BE2C (cell line): ENCODE results near the gene NDUFS7. TPM values are rescaled to one million over a fixed set of nuclear protein-coding genes. Genes with fewer than 3 reads are reported as not detected.

ENCODE experiments used
- DNase-seq: peaks from one replicate; pipeline ENCODE4 v3.0.0-alpha.2; 2020
- H3K27me3 ChIP-seq: fragments of 250-450 bp; sonication (Bioruptor Pico); 2 replicates; pipeline ENCODE4 v1.5.1; 2020; ENCODE audit warnings: mild to moderate bottlenecking
- H3K36me3 ChIP-seq: fragments of 250-450 bp; sonication (Bioruptor Pico); 2 replicates; pipeline ENCODE4 v1.5.1; 2020; ENCODE audit warnings: mild to moderate bottlenecking
- H3K4me1 ChIP-seq: fragments of 250-450 bp; sonication (Bioruptor Pico); 2 replicates; pipeline ENCODE4 v1.5.1; 2020
- H3K4me3 ChIP-seq: 2 replicates; pipeline ENCODE4 v1.5.1; 2011; ENCODE audit warnings: low read depth, low read length
- H3K9me3 ChIP-seq: fragments of 250-450 bp; sonication (Bioruptor Pico); 2 replicates; pipeline ENCODE4 v1.5.1; 2020
- CTCF ChIP-seq: IDR thresholded peaks from 2 replicates; pipeline ENCODE4 v1.5.1; 2012; ENCODE audit warnings: mild to moderate bottlenecking, low read depth, low read length
- polyA plus RNA-seq: library from polyadenylated mRNA; unstranded; fragments of >200 nt; gene quantifications from one replicate; pipeline ENCODE4 v1.2.1, GENCODE V29; 2012; ENCODE audit warnings: low read depth, missing spikeins; ENCODE audit not compliant: insufficient read length, insufficient read depth

Gene NDUFS7
- 569 TPM for polyA plus RNA-seq

GRCh38 chr19:1383312-1384084 is at the start of gene NDUFS7:
TSS of gene NDUFS7 (plus strand) at chr19:1383907. CDS start at chr19:1383927, 20 bp downstream.
- peak; percentile 16; the same call in 1 of the 2 replicates for TF ChIP-seq CTCF
- H3K9me3 ChIP-seq = no peaks in the 10 kb centered on the region
- H3K4me3 ChIP-seq = peak within 1 kb of the TSS; percentile 78
- H3K36me3 ChIP-seq = peaks cover 11% of the 10 kb centered on the region
- DNase-seq = peak; percentile 92
- H3K27me3 ChIP-seq = no peaks in the 10 kb centered on the region
- H3K4me1 ChIP-seq = no peaks in the 10 kb centered on the region

GRCh38 chr19:1336079-1336684 is 47.5 kb upstream of the NDUFS7 start:
- H3K4me3 ChIP-seq = no peak overlapping the region
- H3K4me1 ChIP-seq = no peaks in the 10 kb centered on the region
- no peaks in the 10 kb centered on the region for H3K27me3 ChIP-seq
- TF ChIP-seq CTCF = no peak
- no peaks in the 10 kb centered on the region for H3K9me3 ChIP-seq
- DNase-seq = no peak
- H3K36me3 ChIP-seq = no peaks in the 10 kb centered on the region

DNA sequence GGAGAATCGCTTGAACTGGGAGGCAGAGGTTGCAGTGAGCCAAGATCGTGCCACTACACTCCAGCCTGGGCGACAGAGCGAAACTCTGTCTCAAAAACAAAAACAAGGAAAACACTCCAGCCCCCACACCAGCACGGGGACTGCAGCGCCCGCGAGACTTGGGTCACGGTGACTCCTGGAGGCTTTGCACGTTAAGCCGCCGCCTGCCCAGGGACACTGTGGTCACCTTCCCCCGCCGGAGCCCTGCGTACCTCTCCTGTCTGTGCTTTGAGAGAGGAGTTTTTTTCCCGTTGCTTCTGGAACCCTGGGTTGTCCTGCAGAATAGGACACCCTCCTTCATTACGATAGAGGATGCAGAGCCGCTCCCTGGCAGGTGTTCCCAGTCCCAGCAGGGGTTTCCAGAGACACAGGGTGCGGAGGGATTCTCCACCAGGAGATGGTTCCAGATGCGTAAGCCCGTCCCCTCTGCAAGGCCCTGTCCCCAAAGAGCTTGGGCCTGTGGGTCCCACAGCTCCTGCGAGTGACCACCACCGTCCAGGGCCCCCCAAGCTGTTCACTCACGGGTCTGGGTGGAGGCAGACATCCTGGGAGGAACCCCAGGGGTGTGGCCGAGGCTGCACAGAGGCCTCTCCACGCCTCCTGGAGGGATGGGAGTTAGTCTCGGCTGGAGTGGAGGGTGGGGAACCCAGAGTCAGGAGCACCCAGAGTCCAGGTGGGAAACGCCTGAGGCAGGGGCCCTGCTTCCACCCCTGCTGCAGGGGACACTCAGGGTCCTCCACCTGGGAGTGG is 42.8 kb upstream of the NDUFS7 start:
- DNase-seq = no peak
- Histone ChIP-seq H3K9me3 (no peaks in the 10 kb centered on the region), H3K36me3 (no peaks in the 10 kb centered on the region), H3K27me3 (no peaks in the 10 kb centered on the region), H3K4me1 (no peaks in the 10 kb centered on the region), H3K4me3 (no peak overlapping the region)
- no peak for TF ChIP-seq CTCF

- no peak for TF ChIP-seq CTCF
- H3K9me3 ChIP-seq = no peaks in the 10 kb centered on the region
- H3K27me3 ChIP-seq = no peaks in the 10 kb centered on the region
- no peaks in the 10 kb centered on the region for H3K4me1 ChIP-seq
- no peaks in the 10 kb centered on the region for H3K36me3 ChIP-seq
- no peak overlapping the region for H3K4me3 ChIP-seq
- no peak for DNase-seq
Measured at GRCh38 chr19:1343041-1343440, 40.7 kb upstream of the NDUFS7 start.

DNA sequence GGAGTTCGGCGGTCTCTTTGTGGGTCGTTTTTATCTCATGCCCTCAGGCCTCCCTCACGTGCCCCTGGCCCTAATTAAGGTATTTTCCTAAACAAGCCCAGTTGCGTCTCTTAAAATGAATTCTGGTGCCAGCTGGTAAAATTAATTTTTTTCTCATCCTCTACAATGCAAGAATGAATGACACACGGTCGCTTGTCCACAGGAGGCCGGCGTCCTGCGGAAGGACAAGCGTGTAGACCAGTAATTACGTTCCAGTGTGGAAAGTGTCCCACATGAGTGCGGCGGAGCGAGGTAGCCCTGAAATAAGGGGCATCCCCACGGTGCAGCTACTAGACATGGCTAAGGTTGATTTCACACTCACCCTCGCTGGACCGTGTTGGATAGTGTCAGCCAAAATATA is 34.5 kb upstream of the NDUFS7 start:
- H3K4me1 ChIP-seq = peaks cover 13% of the 10 kb centered on the region
- TF ChIP-seq CTCF = no peak
- H3K36me3 ChIP-seq = no peaks in the 10 kb centered on the region
- H3K9me3 ChIP-seq = no peaks in the 10 kb centered on the region
- no peaks in the 10 kb centered on the region for H3K27me3 ChIP-seq
- no peak for DNase-seq
- H3K4me3 ChIP-seq = no peak overlapping the region
